ENCODE results near the gene CEP41.
"Not testable (repeated sequence)": the region's sequence is repeated elsewhere in the genome, so short reads cannot be mapped to it uniquely, and the experiment has no call there.

The CEP41 gene

DNA sequence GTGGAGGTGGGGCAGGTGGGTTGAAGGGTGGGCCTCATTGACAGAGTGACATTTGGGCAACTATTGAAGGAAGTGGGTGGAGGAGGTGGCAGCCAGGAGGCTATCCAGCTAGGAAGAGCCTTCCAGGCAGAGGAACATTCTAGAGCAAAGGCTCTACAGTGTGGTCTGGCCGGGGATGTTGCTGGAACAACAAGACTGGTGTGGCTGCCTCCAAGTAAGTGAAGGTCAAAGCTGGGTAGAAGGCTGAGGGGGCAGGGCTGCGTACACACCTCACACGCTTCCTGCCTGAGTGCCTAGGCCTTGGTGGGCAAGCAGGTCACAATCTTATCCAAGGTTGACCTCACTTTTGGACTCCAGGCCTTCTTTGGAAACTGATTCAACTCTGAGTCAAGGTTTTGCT, 53.9 kb downstream of the CEP41 start:
- no peak for DNase-seq

DNA sequence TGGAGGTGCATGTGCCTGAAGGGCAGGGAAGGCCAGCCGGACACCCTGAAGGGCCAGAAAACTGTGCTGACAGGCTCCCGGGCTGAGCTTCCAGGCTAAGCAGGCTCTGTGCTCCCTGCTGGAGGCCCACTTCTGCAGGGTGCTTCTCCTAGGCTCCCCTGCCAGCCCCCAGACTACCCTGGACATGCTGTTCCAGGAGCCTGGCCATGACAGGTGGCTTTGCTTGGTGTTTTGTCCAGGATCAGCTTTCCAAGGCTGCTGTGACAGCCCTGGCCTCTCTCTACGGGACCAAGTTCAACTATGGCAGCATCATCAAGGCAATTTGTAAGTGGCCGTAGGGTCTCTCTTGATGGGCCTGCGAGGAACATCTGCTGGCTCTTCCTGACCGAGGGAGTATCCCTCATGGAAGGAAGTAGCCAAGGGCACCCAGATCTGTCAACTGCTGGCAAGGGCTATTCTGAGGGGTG, 55.2 kb downstream of the CEP41 start:
- no peak for DNase-seq

DNA sequence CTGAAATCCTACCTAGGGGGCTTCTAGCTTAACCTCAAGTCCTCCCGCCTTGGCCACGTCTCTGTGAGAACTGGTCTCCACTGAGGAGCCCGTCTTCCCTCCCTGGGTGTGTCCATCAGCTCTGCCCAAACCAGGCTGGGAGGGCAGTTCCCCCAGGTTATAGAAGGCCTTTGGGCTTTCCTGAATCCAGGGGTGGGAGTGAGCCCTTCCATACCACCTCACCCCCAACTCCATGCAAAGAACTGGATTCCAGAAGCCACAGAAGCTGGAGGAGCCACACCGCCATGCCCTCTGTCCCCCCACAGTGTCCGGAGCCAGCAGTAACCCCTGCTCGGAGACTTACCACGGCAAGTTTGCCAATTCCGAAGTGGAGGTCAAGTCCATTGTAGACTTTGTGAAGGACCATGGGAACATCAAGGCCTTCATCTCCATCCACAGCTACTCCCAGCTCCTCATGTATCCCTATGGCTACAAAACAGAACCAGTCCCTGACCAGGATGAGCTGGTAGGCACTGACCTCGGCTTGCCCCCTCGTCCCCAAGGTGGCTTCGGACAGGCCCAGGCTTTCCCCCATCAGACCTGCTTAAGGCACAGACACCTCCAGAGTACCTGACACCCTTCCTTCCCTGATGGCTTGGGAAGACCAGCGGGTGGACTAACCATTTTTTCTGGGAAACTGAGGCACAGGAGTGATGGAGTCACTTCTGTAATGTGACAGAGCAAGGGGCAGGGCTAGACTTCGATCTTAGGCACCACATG, 55.8 kb downstream of the CEP41 start:
- DNase-seq, result no peak

DNA sequence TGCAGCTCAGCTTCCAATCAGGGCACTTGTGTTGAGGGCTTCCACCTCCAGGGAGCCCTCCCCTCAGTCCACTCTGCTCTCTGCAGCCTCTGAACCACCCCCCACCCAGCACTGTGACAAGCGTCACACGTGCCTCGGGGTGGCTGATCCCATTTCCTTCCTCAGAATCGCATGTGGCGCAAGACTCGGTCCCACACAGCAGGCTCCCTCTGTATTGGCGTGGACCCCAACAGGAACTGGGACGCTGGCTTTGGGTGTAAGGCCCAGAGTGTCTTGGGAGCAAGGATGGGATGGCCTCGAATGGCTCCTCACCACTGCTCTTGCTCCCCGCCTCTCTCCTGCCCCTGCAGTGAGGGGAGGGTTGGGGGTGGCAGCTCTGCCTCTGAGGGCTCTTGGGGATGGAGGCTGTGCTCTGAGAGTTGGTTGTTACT, 56.4 kb downstream of the CEP41 start:
- DNase-seq, result peak; percentile 28

DNA sequence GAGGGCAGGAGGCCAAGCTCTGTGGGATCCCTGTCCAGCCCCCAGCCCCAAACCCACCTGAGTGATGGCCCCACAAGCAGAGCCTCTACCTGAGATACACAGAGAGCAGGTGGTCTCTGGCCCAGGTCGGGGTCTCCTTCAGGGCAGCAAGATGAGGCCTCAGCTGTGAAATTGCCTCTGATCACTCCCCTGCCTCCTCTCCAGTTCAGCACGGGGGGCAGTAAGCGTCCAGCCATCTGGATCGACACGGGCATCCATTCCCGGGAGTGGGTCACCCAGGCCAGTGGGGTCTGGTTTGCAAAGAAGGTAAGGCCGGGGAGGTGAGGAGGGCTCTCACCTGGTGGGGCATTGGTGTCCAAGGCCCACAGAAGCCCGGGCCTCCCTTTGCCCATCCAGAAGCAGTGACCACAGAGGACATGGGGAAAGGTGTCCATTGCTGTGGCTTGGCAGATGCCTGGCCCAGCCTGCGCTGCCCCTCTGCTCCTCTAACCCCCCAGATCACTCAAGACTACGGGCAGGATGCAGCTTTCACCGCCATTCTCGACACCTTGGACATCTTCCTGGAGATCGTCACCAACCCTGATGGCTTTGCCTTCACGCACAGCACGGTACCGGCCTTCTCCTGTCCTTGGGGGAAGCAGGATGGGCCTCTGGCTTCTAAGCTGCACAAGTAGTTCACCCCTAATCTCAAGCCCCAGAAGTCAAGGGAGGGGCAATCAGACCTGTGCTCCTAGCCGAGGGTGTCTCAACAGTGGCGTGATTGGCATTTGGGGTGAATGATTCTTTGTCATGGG, 57.4 kb downstream of the CEP41 start:
- peak; percentile 10 for DNase-seq

DNA sequence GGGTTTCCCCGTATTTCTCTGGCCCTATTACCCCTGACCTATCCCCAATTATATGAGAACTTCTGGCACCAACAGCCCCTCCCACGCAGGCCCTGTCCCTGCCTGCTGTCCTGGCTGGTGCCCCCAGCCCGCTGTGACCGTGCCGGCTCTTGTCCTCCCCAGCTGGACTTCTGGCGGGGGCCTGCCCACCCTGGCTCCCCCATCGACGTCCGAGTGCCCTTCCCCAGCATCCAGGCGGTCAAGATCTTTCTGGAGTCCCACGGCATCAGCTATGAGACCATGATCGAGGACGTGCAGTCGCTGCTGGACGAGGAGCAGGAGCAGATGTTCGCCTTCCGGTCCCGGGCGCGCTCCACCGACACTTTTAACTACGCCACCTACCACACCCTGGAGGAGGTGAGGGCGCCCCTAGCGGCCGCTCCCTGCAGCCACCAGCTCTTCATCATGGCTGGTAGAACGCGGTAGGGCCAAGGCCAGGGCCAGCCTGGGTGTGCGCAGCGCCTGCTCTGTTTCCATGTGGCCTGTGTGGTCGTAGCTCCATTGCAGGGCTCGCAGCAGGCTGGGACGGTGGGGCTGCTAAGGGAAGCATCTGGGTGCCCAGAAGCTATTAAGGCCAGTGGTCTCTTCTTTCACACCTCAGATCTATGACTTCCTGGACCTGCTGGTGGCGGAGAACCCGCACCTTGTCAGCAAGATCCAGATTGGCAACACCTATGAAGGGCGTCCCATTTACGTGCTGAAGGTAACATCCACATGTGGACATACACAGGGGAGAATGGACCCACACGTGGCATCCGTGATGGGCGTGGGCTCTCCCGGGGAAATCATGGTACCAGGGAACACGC, 59.1 kb downstream of the CEP41 start:
- DNase-seq, result peak; percentile 38

DNA sequence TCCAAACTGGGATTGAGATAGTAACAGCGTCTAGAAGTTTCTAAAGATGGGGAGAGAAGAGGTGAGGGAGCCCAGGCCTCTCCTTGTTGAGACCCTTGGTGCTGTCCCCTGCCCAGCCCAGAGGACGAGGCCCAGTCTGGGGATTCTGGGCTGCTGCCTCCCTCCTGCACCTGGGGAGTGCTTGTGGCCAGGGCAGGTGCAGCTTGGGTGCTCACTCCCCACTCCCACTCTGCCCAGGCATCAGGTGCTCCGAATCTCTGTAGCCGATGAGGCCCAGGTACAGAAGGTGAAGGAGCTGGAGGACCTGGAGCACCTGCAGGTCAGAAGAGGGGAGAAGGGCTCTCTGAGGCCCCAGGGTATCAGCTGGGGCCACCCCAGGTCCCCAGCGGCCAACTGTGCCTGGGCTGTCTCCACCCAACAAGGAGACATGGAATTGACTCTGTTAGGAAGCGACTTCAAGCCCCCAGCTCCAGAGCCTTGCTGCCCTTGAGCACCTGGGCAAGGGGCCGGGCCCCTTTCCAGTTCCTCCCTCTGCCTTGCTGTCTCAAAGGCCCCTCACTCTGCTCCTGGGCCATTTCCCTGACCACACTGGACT, 59.9 kb downstream of the CEP41 start:
- peak; percentile 40 for DNase-seq

DNA sequence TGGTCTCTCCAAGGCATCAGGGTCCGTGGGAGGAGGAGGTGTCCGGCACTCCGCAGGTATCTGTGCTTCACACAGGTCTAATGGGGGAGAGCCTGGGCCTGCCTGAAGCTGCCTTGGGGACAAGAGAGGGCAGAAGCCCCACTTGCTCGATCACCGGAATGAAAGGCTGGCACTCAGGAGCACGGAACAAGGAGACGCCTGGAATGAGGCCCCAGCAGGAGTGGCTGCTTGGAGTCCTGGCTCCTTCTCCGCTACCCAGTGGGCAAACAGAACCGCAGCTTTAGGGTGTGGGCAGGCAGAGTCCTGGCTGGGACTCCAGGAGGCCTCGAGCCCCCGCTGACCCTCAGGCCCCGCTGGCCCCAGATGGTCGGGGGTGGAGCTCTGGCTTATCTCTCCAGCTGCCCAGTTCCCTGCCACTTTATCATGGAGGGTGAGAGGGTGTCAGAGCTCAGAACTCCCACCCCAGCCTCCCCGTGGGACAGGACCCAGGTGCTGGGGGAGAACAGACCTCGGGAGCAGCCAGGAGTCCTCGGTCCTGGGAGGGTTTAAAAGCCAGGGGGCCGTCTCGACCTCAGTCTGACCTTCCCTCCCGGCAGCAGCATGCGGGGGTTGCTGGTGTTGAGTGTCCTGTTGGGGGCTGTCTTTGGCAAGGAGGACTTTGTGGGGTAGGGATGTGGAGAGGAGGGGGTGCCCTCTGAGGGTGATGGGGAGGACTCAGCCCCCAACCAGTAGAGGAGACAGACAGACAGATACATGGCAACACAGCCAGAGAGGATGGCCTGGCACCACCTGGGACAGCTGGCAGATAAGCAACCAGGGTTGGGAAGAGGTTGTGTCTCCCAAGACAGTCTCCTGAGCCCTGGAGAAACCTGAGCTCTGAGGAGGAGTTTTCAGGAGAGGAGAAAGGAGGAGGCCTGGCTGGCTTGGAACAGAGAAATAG, 60.6 kb downstream of the CEP41 start, which contains the start of gene CPA1:
Gene CPA1, plus strand, starts transcription at position 574 of the 940 bp plus-strand sequence. Its CDS starts 27 bp downstream, at position 601.
- DNase-seq, result peak; percentile 51

DNA sequence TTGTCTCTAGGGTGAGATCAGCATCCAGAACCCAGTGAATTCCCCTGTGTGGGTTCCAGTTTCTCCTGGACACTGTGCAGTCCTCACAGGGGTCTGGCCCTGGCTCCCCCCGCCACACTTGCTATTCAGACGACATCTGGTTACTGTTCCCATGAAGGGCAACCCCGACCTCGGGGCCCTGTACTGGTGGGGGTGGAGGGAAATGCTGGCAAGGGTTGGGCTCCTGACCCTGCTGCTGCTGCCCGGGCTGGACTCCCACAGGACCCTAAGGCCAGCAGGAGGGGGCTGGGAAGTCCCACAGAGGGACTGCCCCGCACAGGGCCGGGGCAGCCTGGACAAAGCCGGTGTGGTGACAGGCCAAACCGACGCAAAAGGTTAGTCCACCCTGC, 61.3 kb downstream of the CEP41 start:
- DNase-seq, result no peak

DNA sequence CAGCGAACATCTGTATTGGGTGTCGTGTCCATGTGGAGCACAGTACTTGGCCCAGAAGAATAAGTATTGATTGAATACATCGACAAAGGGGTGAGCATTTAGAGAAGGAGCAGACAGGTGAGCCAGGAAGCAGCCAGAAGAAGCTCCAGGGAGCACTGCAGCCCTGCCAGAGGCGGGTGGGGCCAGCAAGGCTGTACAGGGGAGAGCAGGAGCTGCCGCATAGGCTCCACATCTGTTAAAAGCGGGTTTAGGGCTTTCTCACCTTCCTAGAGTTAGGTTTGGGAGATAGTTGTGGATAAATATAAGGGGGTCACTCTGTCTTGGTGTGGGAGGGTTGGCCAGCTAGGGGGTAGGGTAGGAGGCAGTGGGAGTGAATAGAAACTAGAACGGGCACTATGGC, 61.8 kb downstream of the CEP41 start:
- DNase-seq, result no peak

DNA sequence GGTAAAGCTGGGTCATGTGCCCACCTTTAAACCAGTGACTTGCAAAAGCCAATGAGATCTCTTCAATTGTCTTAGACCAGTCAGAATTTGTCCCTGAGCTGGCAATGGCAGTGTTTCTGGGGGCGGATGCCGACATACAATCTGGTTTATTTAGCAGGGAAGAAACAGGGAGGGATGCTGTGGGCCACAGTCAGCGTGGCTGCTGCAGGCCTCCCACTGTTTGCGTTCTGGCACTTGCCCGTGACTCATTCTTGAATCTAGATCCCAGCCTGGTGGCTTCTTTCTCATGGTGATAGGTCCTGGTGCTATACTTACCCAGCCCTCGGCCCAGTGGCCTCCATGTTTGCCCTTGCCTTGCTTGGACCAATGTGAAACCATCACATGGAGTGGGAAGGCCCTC, 63.6 kb downstream of the CEP41 start:
- DNase-seq, result no peak

DNA sequence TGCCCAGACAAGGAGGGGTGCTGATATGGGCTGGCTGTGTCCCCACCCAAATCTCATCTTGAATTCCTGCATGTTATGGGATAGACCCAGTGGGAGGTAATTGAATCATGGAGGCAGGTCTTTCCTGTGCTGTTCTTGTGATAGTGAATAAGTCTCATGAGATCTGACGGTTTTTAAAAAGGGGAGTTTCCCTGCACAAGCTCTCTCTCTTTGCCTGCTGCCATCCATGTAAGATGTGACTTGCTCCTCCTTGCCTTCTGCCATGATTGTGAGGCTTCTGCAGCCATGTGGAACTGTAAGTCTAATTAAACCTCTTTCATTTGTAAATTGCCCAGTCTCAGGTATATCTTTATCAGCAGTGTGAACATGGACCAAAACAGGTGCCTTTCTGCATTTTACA, 64.4 kb downstream of the CEP41 start:
- not testable (repeated sequence) for DNase-seq

DNA sequence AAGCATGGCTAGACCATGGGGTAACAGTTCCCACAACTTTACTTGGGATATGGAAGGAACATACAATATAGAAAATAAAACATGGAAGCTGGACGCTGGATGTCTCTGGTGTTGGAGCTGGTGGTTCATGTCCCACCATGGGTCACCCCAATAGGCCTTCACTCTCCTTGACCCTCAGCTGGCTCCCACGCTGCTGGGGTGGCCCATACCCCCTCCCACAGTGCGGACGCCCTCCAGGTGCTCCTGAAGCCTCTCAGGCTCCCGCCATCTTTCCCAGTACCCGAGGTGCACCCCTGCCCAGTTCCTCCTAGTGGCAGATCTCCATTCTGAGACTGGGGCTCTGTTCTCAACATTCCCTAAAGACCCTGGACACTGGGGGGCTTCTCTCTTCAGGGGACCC, 66.3 kb downstream of the CEP41 start:
- no peak for DNase-seq

DNA sequence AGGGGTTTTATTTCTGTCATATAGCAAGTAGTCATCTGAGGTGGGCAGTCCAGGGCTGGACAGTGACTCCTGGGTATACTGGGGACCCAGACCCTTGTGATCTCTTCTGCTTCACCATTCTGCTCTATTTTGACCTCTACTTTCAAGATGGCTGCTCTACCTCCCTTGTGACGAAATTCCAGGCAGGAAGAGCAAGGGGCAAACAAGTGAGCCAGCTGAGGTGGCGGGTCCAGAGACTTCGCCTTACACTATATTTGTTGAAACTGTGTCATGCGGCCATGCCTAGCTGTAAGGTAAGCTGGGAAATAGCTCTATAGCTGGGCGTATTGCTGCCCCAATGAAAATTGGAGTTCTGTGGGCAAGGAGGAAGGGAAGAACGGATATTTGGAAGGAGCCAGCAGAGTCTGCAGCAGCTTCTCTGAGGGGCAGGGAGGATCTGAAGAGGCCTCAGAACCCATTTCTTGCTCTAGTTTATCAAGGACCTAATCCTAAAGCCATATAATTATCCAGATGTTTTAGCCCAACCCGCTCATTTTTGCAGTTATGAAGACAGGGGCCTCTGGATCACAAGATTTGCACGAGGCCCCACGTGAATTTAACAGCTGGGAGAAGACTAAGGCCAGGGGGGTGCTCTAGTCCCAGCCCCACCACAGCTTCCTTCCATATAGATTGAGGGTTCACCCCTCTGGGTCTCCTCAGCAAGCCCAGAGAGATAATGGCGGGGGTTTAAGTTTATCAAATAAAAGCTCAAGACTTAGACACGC, 68.2 kb downstream of the CEP41 start:
- no peak for DNase-seq

DNA sequence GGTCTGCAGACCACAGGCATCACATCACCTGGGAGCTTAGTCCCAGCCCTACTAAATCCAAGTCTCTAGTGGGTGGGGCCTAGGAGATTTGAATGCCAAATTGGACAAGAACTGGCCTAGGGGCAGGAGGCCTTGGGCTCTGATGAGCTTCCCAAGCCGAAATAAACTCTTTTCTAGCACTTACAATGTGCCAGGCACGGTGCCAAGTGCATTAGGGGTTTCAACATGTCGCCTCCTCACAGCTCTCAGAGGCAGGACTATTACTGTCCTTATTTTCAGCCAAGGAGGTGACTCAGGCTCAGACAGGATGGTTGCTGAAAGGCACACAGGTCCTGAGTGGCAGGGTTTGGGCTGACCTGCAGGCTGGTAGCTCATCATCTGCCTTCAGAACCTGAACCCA, 69.8 kb downstream of the CEP41 start:
- DNase-seq, result no peak

DNA sequence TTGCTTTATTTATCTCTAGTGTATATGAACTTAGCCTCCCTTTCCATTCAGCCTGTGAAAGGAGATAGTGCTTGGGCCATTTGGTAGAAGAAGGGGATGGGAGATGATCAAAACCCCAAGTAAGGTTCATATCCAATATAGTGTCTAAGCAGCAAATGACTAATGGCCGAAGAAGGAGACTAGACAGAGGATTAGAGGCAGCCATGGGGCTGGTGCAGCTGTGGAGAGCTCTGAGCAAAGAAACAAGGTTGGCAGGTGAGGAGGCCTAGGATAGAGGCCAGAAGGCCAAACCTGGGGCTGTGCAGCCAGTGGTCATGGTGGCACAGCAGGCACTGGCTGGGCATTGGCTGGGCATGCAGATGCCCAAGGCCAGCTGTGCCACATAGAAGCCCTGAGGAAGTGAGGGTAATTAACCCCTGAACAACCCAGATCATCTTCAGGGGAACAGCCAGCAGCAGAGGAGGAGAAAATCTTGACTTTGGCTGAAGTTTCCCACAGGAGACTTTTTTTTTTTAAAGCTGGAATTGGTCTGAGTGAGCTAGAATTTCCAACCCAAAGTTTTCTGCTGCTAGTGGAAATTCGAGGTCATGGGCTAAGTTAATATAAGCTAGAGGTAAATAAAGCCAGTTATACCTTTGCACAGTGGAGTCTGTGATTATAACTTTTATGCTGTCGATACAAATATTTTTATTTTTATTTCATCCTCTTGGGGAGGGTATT, 70.8 kb downstream of the CEP41 start:
- DNase-seq, result no peak

DNA sequence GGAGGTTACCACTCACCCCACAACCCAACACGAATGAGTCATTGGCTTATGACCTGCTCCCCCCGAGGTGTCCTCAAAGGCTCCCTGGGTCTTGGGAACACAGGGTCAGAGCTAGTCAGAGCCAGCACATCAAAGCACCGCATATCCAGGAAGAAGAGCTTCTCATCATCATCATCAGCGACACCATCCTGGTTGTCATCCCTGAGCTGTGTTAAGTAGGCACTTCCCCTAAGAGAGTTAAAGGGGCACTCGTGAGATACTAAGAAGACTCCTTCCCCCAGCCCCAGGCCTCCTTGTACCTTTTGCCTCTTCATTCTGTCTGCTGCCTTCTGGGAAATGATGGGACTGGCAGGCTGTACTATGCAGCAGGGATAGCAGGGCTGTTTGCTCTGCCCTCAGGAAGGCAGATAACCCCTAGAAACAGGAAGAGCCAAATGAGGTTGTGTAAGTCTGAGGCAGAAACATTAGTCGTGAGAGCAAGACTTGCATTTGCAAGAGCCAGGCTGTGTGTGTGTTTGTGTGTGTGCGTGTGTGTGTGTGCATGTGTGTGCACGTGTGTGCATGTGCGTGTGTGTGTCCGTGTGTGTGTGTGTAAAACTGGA, 71.6 kb downstream of the CEP41 start:
- no peak for DNase-seq

DNA sequence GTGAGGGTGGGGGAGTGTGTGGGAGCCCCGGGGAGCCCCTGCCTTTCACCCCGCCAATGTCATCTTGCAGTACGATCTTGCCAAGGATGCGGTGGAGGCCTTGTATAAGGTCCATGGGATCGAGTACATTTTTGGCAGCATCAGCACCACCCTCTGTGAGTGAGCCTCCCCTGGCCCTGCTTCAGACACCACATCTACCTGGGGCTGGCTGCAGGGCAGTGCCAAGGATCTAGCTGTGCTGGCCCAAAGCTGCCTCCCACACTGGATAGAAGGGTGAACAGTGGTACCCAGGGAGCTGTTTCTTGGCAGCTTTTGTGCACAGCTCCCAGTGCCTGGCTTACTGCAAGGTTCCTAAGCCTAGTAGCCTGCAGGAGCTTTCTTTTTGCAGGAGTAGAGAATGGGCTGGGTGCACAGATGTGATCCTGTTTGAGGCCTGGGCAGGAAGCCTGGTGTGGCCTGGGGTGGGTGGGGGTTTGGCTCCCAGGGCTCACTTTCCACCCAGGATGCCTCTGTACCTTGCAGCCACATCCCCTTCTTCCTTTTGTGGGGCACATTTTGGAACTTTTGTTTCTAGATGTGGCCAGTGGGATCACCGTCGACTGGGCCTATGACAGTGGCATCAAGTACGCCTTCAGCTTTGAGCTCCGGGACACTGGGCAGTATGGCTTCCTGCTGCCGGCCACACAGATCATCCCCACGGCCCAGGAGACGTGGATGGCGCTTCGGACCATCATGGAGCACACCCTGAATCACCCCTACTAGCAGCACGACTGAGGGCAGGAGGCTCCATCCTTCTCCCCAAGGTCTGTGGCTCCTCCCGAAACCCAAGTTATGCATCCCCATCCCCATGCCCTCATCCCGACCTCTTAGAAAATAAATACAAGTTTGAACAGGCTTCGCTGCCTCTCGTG, 72.7 kb downstream of the CEP41 start:
- DNase-seq, result no peak

All from right forelimb (tissue), 1 donor.